SK-N-SH (cell line): ENCODE results near the gene SOX15.
"Not testable (repeated sequence)": the region's sequence is repeated elsewhere in the genome, so short reads cannot be mapped to it uniquely, and the experiment has no call there.

Source experiments
- CTCF ChIP-seq: fragments of 200-600 bp; sonication (generic); IDR thresholded peaks from 2 replicates; pipeline ENCODE4 v1.6.1; 2017; ENCODE audit warnings: antibody characterized with exemption, mild to moderate bottlenecking, moderate library complexity
- MXI1 ChIP-seq: IDR thresholded peaks from 2 replicates; pipeline ENCODE4 v1.6.1; 2012; ENCODE audit warnings: mild to moderate bottlenecking, low read depth, low read length, improper control_type of control experiment
- REST ChIP-seq: IDR thresholded peaks from 2 replicates; pipeline ENCODE4 v1.6.1; 2012; ENCODE audit warnings: mild to moderate bottlenecking, low read depth, low read length, moderate library complexity
- SIN3A ChIP-seq: IDR thresholded peaks from 2 replicates; pipeline ENCODE4 v1.6.1; 2012; ENCODE audit warnings: low read depth, mild to moderate bottlenecking, low read length, moderate library complexity, borderline replicate concordance
- USF2 ChIP-seq: fragments of 150-350 bp; IDR thresholded peaks from 2 replicates; pipeline ENCODE4 v1.6.1; 2017; ENCODE audit warnings: antibody characterized with exemption, low read length, low read depth, borderline replicate concordance
- YY1 ChIP-seq: IDR thresholded peaks from 2 replicates; pipeline ENCODE4 v1.4.0; 2012; ENCODE audit warnings: low read depth, mild to moderate bottlenecking

GRCh38 chr17:7597561-7597960 is 7.7 kb upstream of the SOX15 start:
- TF ChIP-seq SIN3A, CTCF, YY1, USF2, REST, MXI1: not testable (repeated sequence)
